ENCODE results near the gene TSEN15. TPM values are rescaled to one million over a fixed set of nuclear protein-coding genes. Genes with fewer than 3 reads are reported as not detected.

Gene TSEN15
- total RNA-seq, 1 donor from 2014 or later: 19.6 TPM

DNA sequence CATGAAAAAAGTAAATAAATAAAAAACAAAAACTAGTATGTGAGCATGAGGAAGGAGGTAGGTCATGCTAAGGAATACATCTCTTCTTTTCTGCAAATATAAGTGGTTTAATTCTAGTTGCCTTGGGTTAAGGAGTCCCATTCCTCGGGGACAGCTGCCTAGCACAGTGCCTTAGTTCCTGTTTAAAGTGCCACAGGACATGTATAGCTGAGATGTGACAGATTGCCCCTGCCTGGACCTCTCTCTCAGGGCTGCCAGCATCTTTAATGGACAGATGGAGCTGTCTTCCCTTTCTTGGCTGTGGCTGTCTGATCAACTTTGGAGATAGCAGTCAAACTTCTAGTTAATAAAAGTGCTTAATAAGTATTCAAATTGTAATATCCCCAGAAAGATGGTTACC is 50.0 kb downstream of the TSEN15 start:
- DNase-seq (ENCODE audit: low spot score): no peak
- H3K36me3 Mint-ChIP-seq (ENCODE audit: low read depth, unreplicated experiment): peaks cover 5% of the 10 kb centered on the region
- TF ChIP-seq CTCF (IDR thresholded peaks at IDR 0.05; ENCODE audit: unreplicated experiment): no peak
- no peak overlapping the region for H3K4me3 Mint-ChIP-seq (ENCODE audit: unreplicated experiment)
- no peaks in the 10 kb centered on the region for H3K27me3 Mint-ChIP-seq (ENCODE audit: unreplicated experiment)
- H3K9me3 Mint-ChIP-seq (ENCODE audit: unreplicated experiment): no peaks in the 10 kb centered on the region
- peaks cover 2% of the 10 kb centered on the region for H3K4me1 Mint-ChIP-seq (ENCODE audit: unreplicated experiment)
- no peak overlapping the region for H3K27ac Mint-ChIP-seq (ENCODE audit: unreplicated experiment)

DNA sequence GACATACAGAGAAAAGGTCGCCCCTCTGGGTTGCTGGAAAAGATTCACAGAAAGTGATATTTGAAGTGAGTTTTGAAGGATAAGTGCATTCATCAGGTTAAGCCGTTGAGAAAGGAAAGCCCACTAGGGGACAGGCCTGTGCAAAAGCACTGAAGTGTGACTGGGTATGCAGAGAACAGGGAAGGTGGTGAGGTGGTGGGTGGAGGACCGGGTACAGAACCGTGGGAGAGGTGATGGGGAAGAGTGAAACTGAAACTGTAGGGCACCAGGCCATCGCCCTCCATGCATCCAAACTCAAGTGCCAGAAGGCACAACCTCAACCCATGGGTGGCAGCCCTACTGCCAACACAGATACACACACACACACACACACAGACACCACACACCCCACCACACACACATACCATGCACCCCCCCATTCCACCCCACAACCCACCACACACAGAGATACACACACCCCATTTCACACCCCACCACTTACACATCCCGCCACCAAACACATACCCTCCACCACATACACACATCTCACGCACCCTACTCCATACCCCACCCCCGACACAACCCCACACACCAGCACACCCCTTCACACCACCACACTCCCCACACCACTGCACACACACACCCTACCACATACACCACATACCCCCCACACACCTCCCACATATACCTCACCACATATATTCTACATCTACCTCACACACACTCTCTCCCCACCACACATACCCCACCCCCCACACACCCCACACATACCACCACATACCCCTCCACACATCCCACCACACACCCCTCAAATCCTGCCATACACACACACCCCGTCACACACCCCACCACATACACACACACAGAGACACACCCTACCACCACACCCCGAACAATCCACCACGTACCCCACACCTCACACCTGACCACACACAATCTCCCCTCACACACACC is 59.0 kb downstream of the TSEN15 start:
- no peaks in the 10 kb centered on the region for H3K27me3 Mint-ChIP-seq (ENCODE audit: unreplicated experiment)
- H3K9me3 Mint-ChIP-seq (ENCODE audit: unreplicated experiment): no peaks in the 10 kb centered on the region
- no peak overlapping the region for H3K27ac Mint-ChIP-seq (ENCODE audit: unreplicated experiment)
- TF ChIP-seq CTCF (IDR thresholded peaks at IDR 0.05; ENCODE audit: unreplicated experiment): no peak
- H3K4me1 Mint-ChIP-seq (ENCODE audit: unreplicated experiment): peaks cover 2% of the 10 kb centered on the region
- no peak for DNase-seq (ENCODE audit: low spot score)
- no peak overlapping the region for H3K4me3 Mint-ChIP-seq (ENCODE audit: unreplicated experiment)
- H3K36me3 Mint-ChIP-seq (ENCODE audit: low read depth, unreplicated experiment): no peaks in the 10 kb centered on the region

DNA sequence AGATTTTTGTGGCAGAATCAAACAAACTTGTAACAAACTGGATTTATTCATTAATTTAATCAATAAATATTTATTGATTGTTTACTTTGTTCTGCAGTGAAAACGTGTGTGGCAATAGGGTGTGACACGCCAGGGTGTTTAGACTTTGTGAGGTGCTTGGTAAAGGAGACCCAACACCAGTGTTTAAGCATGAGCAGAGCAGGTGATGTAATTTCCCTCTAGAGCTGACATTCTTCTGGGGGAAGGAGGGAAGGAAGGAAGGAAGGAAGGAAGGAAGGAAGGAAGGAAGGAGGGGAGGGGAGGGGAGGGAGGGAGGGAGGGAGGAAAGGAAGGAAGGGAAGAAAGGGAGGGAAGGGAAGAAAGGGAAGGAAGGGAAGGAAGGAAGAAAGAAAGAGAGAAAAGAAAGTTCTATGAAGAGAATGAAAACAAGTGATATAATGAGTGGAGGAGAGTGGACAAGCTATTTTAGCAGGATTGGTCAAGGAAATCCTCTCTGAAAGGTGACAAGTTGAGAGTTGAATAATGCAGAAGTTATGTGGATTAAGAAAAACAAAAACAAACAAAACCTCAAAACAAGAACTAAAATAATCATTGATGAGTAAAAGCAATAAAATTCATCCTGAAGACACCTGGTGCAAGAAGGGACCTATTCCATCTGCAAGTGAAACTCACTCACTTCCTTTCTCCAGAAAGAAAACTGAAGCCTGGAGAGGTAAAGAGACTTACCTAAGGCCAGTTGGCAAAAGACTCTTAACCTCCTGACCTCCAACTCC is 60.8 kb downstream of the TSEN15 start:
- Mint-ChIP-seq H3K9me3 (ENCODE audit: unreplicated experiment) (no peaks in the 10 kb centered on the region), H3K27me3 (ENCODE audit: unreplicated experiment) (no peaks in the 10 kb centered on the region), H3K36me3 (ENCODE audit: low read depth, unreplicated experiment) (no peaks in the 10 kb centered on the region), H3K4me1 (ENCODE audit: unreplicated experiment) (peaks cover 7% of the 10 kb centered on the region), H3K4me3 (ENCODE audit: unreplicated experiment) (no peak overlapping the region), H3K27ac (ENCODE audit: unreplicated experiment) (no peak overlapping the region)
- no peak for TF ChIP-seq CTCF (IDR thresholded peaks at IDR 0.05; ENCODE audit: unreplicated experiment)
- no peak for DNase-seq (ENCODE audit: low spot score)

GRCh38 chr1:184113251-184113650 is 61.7 kb downstream of the TSEN15 start:
- DNase-seq (ENCODE audit: low spot score): no peak
- Mint-ChIP-seq H3K27ac (ENCODE audit: unreplicated experiment) (no peak overlapping the region), H3K27me3 (ENCODE audit: unreplicated experiment) (peaks cover 1% of the 10 kb centered on the region), H3K4me3 (ENCODE audit: unreplicated experiment) (no peak overlapping the region), H3K36me3 (ENCODE audit: low read depth, unreplicated experiment) (no peaks in the 10 kb centered on the region), H3K4me1 (ENCODE audit: unreplicated experiment) (peaks cover 7% of the 10 kb centered on the region), H3K9me3 (ENCODE audit: unreplicated experiment) (no peaks in the 10 kb centered on the region)
- no peak for TF ChIP-seq CTCF (IDR thresholded peaks at IDR 0.05; ENCODE audit: unreplicated experiment)
